H9 (cell line): ENCODE data around the gene MSLN. TPM values are rescaled to one million over a fixed set of nuclear protein-coding genes. Genes with fewer than 3 reads are reported as not detected.

Source experiments
- DNase-seq: peaks from one replicate; pipeline ENCODE4 v3.0.0-alpha.2; 2017
- H2AFZ ChIP-seq: one replicate; pipeline ENCODE4 v1.6.1; 2013; ENCODE audit warnings: mild to moderate bottlenecking, low read length, control low read depth, moderate library complexity
- H2AK5ac ChIP-seq: 2 replicates; pipeline ENCODE4 v1.6.1; 2013; ENCODE audit warnings: low read length, control low read depth, mixed read lengths; ENCODE audit not compliant: insufficient read length
- H2BK120ac ChIP-seq: one replicate; pipeline ENCODE4 v1.6.1; 2013; ENCODE audit warnings: low read depth, mild to moderate bottlenecking, low read length, control low read depth, inconsistent platforms; ENCODE audit not compliant: poor library complexity, severe bottlenecking
- H2BK12ac ChIP-seq: 2 replicates; pipeline ENCODE4 v1.6.1; 2013; ENCODE audit warnings: low read length, control low read depth, mixed read lengths, low read depth; ENCODE audit not compliant: insufficient read length
- H2BK15ac ChIP-seq: 2 replicates; pipeline ENCODE4 v1.6.1; 2013; ENCODE audit warnings: low read depth, low read length, control low read depth
- H2BK20ac ChIP-seq: one replicate; pipeline ENCODE4 v1.6.1; 2013; ENCODE audit warnings: low read depth, mild to moderate bottlenecking, low read length, control low read depth, inconsistent platforms; ENCODE audit not compliant: poor library complexity, severe bottlenecking
- H2BK5ac ChIP-seq: 2 replicates; pipeline ENCODE4 v1.6.1; 2013; ENCODE audit warnings: low read length, control low read depth, mixed read lengths; ENCODE audit not compliant: insufficient read length
- H3K14ac ChIP-seq: 2 replicates; pipeline ENCODE4 v1.6.1; 2013; ENCODE audit warnings: low read length, control low read depth; ENCODE audit not compliant: insufficient read depth
- H3K18ac ChIP-seq: 2 replicates; pipeline ENCODE4 v1.6.1; 2013; ENCODE audit warnings: low read depth, mild to moderate bottlenecking, mixed read lengths, low read length, control low read depth; ENCODE audit not compliant: insufficient read length
- H3K23ac ChIP-seq: 2 replicates; pipeline ENCODE4 v1.6.1; 2013; ENCODE audit warnings: low read length, control low read depth, mixed read lengths, low read depth; ENCODE audit not compliant: insufficient read length
- H3K23me2 ChIP-seq: 2 replicates; pipeline ENCODE4 v1.6.1; 2013; ENCODE audit warnings: low read depth, mild to moderate bottlenecking, mixed read lengths, low read length, control low read depth; ENCODE audit not compliant: insufficient read length, poor library complexity, severe bottlenecking
- H3K27ac ChIP-seq: 2 replicates; pipeline ENCODE4 v1.5.1; 2013; ENCODE audit warnings: low read length, control low read depth, mixed read lengths, low read depth; ENCODE audit not compliant: insufficient read length
- H3K27me3 ChIP-seq: 2 replicates; pipeline ENCODE4 v1.6.1; 2013; ENCODE audit warnings: low read length, control low read depth, inconsistent platforms; ENCODE audit not compliant: insufficient read depth
- H3K4ac ChIP-seq: 2 replicates; pipeline ENCODE4 v1.6.1; 2013; ENCODE audit warnings: low read depth, mild to moderate bottlenecking, control low read depth, inconsistent platforms, low read length, moderate library complexity
- H3K4me1 ChIP-seq: 2 replicates; pipeline ENCODE4 v1.6.1; 2013; ENCODE audit warnings: low read length, control low read depth, inconsistent platforms; ENCODE audit not compliant: insufficient read depth
- H3K4me2 ChIP-seq: 2 replicates; pipeline ENCODE4 v1.6.1; 2013; ENCODE audit warnings: low read length, control low read depth, mixed read lengths; ENCODE audit not compliant: insufficient read length, insufficient read depth
- H3K56ac ChIP-seq: 2 replicates; pipeline ENCODE4 v1.6.1; 2013; ENCODE audit warnings: low read depth, mild to moderate bottlenecking, mixed read lengths, low read length, control low read depth; ENCODE audit not compliant: insufficient read length
- H3K79me1 ChIP-seq: 2 replicates; pipeline ENCODE4 v1.6.1; 2013; ENCODE audit warnings: low read depth, mild to moderate bottlenecking, moderate library complexity, low read length, control low read depth, inconsistent platforms; ENCODE audit not compliant: insufficient read depth, poor library complexity, severe bottlenecking
- H3K79me2 ChIP-seq: 2 replicates; pipeline ENCODE4 v1.6.1; 2013; ENCODE audit warnings: low read length, control low read depth, inconsistent platforms; ENCODE audit not compliant: insufficient read depth
- H3K9ac ChIP-seq: 2 replicates; pipeline ENCODE4 v1.6.1; 2013; ENCODE audit warnings: low read length, control low read depth, mixed read lengths; ENCODE audit not compliant: insufficient read length; ENCODE audit errors: extremely low read depth
- H3K9me3 ChIP-seq: one replicate; pipeline ENCODE4 v1.6.1; 2013; ENCODE audit warnings: low read depth, low read length, inconsistent platforms; ENCODE audit not compliant: control insufficient read depth
- H3T11ph ChIP-seq: one replicate; pipeline ENCODE4 v1.6.1; 2013; ENCODE audit warnings: mild to moderate bottlenecking, low read length, control low read depth, inconsistent platforms
- H4K20me1 ChIP-seq: one replicate; pipeline ENCODE4 v1.6.1; 2013; ENCODE audit not compliant: control insufficient read depth, insufficient read length, insufficient read depth
- H4K5ac ChIP-seq: 2 replicates; pipeline ENCODE4 v1.6.1; 2013; ENCODE audit warnings: low read depth, mild to moderate bottlenecking, mixed read lengths, low read length, control low read depth; ENCODE audit not compliant: insufficient read length
- H4K8ac ChIP-seq: replicated peaks from 2 replicates; pipeline ENCODE4 v1.6.1; 2013; ENCODE audit warnings: low read length, control low read depth, mixed read lengths, low read depth; ENCODE audit not compliant: insufficient read length
- H4K91ac ChIP-seq: 2 replicates; pipeline ENCODE4 v1.6.1; 2013; ENCODE audit warnings: low read depth, mild to moderate bottlenecking, moderate library complexity, mixed read lengths, low read length, control low read depth; ENCODE audit not compliant: insufficient read length
- H3K27ac Mint-ChIP-seq, 3 experiments: 2 replicates in 2 of 3; 3 replicates in 1 of 3; pipeline ENCODE4 v1.8.0; 2020 to 2021; ENCODE audit warnings: mixed read lengths in 3 of 3, mild to moderate bottlenecking in 1 of 3, moderate library complexity in 1 of 3
- H3K27me3 Mint-ChIP-seq: 2 replicates; pipeline ENCODE4 v1.8.0; 2021; ENCODE audit warnings: low read depth, mild to moderate bottlenecking, moderate library complexity, mixed read lengths
- H3K36me3 Mint-ChIP-seq, 3 experiments: 2 replicates in 2 of 3; 3 replicates in 1 of 3; pipeline ENCODE4 v1.8.0; 2020 to 2021; ENCODE audit warnings: low read depth in 3 of 3, mixed read lengths in 3 of 3; ENCODE audit not compliant: insufficient read depth in 1 of 3
- H3K4me1 Mint-ChIP-seq, 2 experiments: 2 replicates each; pipeline ENCODE4 v1.8.0; 2020; ENCODE audit warnings: mixed read lengths in 2 of 2
- H3K4me3 Mint-ChIP-seq, 2 experiments: 2 replicates in 1 of 2; 3 replicates in 1 of 2; pipeline ENCODE4 v1.8.0; 2020 to 2021; ENCODE audit warnings: mild to moderate bottlenecking in 2 of 2, mixed read lengths in 2 of 2, moderate library complexity in 1 of 2
- H3K9me3 Mint-ChIP-seq, 2 experiments: 2 replicates in 1 of 2; 3 replicates in 1 of 2; pipeline ENCODE4 v1.8.0; 2020; ENCODE audit warnings: mild to moderate bottlenecking in 2 of 2, mixed read lengths in 2 of 2, moderate library complexity in 1 of 2
- CTCF ChIP-seq: fragments of 200-600 bp; sonication (generic); conservative IDR thresholded peaks from 3 replicates; pipeline ENCODE4 v1.8.0; 2021; ENCODE audit warnings: antibody characterized with exemption, mild to moderate bottlenecking
- WGBS: extraction: QIAGEN DNeasy Blood & Tissue Kit; methylation state at CpG from one replicate; pipeline ENCODE4 v1.1.7; 2013; ENCODE audit warnings: missing lambda C conversion rate, low lambda C conversion rate, mixed read lengths; ENCODE audit not compliant: insufficient read length; ENCODE audit errors: extremely low coverage; 5-methylcytosine and 5-hydroxymethylcytosine counted together
- total RNA-seq: library from RNA; stranded (reverse); gene quantifications from 2 replicates; pipeline ENCODE4 v1.2.1, GENCODE V29; 2021

The MSLN gene
- total RNA-seq, 1 experiment from 2014 or later, result 0.22 TPM

GRCh38 chr16:784431-784830 is 23.9 kb downstream of the MSLN start:
- H3K23ac ChIP-seq, result no peak overlapping the region
- H3K9me3 ChIP-seq, result no peaks in the 10 kb centered on the region
- no CpG with 5 or more reads among the region's 19 CpGs for WGBS
- H3K4ac ChIP-seq, result no peak overlapping the region
- H2BK120ac ChIP-seq, result no peak overlapping the region
- H2AK5ac ChIP-seq, result no peak overlapping the region
- no peak overlapping the region for H3K27ac ChIP-seq
- H3K4me3 Mint-ChIP-seq, result no peak overlapping the region
- H3K14ac ChIP-seq, result no peak overlapping the region
- H2BK12ac ChIP-seq, result no peak overlapping the region
- no peaks in the 10 kb centered on the region for H3K79me2 ChIP-seq
- no peak overlapping the region for H3K27ac Mint-ChIP-seq
- H3K4me2 ChIP-seq, result no peak overlapping the region
- peaks cover 3% of the 10 kb centered on the region for H4K20me1 ChIP-seq
- no peak overlapping the region for H2AFZ ChIP-seq
- no peaks in the 10 kb centered on the region for H3K9me3 Mint-ChIP-seq
- peaks cover 0 to 8% (median 5%) of the 10 kb centered on the region in 3 experiments; a peak in 5 of 7 replicates for H3K36me3 Mint-ChIP-seq
- H4K91ac ChIP-seq, result no peak overlapping the region
- H3K79me1 ChIP-seq, result peaks cover 2% of the 10 kb centered on the region
- no peak overlapping the region for H4K5ac ChIP-seq
- H3K18ac ChIP-seq, result no peak overlapping the region
- peaks cover 13% of the 10 kb centered on the region for H3K27me3 Mint-ChIP-seq
- H3K4me1 ChIP-seq, result no peaks in the 10 kb centered on the region
- no peak overlapping the region for H3K9ac ChIP-seq
- H4K8ac ChIP-seq, result no peak overlapping the region
- no peak overlapping the region for H2BK15ac ChIP-seq
- H3K4me1 Mint-ChIP-seq, result peaks cover 0 to 2% of the 10 kb centered on the region in 2 experiments; a peak in 1 of 4 replicates
- H3K23me2 ChIP-seq, result peaks cover 11% of the 10 kb centered on the region
- H3K56ac ChIP-seq, result no peak overlapping the region
- TF ChIP-seq CTCF, result no peak
- no peak overlapping the region for H3T11ph ChIP-seq
- no peak for DNase-seq
- H2BK20ac ChIP-seq, result no peak overlapping the region
- H3K27me3 ChIP-seq, result no peaks in the 10 kb centered on the region; the same call in 1 of the 2 replicates
- no peak overlapping the region for H2BK5ac ChIP-seq
